GM12872 (cell line): ENCODE data around the gene FAM117B.

Source experiments
- TF ChIP-seq, protein P1 (sequence below): IDR thresholded peaks from 3 replicates; pipeline ENCODE4 v1.5.1; 2011; ENCODE audit warnings: low read depth, mild to moderate bottlenecking, low read length, moderate library complexity; ENCODE audit not compliant: insufficient read depth

FAM117B gene

GRCh38 chr2:202808754-202809153 lies 174.0 kb downstream of the FAM117B start:
- TF ChIP-seq, protein P1, sequence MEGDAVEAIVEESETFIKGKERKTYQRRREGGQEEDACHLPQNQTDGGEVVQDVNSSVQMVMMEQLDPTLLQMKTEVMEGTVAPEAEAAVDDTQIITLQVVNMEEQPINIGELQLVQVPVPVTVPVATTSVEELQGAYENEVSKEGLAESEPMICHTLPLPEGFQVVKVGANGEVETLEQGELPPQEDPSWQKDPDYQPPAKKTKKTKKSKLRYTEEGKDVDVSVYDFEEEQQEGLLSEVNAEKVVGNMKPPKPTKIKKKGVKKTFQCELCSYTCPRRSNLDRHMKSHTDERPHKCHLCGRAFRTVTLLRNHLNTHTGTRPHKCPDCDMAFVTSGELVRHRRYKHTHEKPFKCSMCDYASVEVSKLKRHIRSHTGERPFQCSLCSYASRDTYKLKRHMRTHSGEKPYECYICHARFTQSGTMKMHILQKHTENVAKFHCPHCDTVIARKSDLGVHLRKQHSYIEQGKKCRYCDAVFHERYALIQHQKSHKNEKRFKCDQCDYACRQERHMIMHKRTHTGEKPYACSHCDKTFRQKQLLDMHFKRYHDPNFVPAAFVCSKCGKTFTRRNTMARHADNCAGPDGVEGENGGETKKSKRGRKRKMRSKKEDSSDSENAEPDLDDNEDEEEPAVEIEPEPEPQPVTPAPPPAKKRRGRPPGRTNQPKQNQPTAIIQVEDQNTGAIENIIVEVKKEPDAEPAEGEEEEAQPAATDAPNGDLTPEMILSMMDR, result no peak

GRCh38 chr2:202813387-202813786 lies 178.6 kb downstream of the FAM117B start:
- TF ChIP-seq, protein P1, result no peak

DNA sequence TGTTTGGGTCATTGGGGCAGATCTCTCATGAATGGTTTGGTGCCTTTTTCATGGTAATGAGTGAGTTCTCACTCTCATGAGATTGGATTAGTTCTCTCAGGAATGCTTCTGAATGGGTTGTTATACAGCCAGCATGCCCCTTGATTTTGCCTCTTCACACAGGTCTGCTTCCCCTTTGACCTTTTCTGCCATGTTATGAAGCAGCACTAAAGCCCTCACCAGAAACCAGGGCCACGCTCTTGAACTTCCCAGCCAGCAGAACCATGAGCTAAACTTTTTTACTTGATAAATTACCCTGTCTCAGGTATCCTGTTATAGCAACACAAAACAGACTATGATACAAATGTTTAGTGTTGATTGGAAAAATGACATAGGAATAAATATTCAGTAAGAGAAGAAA lies 179.5 kb downstream of the FAM117B start:
- TF ChIP-seq, protein P1, result no peak

DNA sequence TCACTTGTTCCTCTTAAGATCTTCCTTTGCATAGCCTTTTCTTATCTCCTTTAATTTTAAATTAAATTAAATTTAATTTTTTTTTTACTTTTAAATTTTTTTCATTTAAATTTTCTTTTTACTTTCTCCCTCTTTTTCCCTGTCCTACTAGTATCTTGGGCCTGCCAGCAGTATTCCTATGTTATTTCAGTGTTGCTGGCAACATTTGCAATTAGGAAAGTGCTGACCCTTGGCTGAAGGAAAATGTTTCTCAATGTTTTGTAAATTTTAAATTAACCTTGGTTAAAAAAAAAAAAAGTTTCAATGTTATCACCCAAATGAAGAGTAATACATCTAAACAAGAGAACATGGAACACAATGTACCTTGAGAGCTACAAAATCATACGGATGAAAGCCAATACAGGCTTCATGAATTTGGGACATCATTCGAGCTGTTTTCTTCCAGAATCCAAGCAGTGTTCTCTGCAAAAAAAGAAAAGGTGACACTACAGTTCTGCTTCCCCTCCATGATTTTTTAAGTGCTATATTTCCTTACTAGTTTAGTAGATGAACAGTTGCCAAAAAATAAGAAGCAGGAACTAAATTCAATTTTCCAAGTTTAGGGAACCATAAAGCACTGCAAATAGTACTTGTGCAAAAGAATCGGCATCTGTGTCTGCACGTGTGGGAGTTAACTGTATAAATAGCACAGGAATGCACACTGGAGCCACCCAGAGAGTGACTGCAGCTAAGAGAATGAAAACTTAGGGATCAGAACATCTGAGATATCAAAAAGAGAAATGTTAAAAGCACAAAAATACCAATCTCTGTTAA lies 181.0 kb downstream of the FAM117B start:
- TF ChIP-seq, protein P1, result no peak

GRCh38 chr2:202817771-202818170 lies 183.0 kb downstream of the FAM117B start:
- TF ChIP-seq, protein P1, result no peak

DNA sequence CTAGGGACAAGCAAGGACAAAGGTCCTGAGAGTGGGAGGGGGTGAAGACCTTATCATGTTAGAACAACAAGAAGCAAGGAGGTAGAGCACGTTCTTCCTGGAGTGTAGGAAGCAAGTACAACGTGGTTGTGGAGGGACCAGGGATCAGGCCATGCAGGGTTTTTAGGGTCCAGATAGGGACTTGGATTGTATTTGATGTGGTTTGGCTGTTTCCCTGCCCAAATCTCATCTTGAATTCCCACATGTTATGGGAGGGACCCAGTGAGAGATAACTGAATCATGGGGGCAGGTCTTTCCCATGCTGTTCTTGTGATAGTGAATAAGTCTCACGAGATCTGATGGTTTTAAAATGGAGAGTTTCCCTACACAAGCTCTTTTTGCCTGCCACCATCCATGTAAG lies 183.6 kb downstream of the FAM117B start:
- TF ChIP-seq, protein P1, result no peak
